ENCODE results near the gene VASN.
"Not testable (repeated sequence)": the region's sequence is repeated elsewhere in the genome, so short reads cannot be mapped to it uniquely, and the experiment has no call there.

Gene VASN

GRCh38 chr16:4337540-4338088, 34.0 kb upstream of the VASN start:
- DNase-seq (ENCODE audit: low read depth in 2 of 2), result no peak

DNA sequence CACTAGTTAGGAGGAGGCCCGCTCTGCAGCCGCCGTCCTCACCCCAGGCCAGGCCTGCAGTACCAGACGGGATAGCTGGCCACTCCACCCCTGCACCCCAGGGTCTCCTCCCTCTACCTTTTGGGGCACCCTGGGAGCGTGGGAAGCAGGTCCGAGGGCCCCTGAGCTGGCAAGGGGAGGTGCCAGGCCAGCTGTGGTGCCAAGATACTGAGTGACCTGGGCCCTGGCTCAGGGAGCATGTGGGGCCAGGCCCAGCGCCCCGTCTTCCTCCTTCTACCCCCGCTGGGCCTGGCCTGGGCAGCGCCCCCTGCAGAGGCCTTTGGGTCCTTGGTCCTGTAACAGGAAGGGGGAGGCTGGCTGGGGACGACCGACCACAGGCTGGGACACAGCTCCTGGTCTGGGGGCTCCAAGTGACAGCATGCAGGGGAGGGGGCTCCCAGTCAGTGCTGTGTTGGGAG, 33.5 kb upstream of the VASN start:
- no peak for DNase-seq (ENCODE audit: low read depth in 2 of 2)

DNA sequence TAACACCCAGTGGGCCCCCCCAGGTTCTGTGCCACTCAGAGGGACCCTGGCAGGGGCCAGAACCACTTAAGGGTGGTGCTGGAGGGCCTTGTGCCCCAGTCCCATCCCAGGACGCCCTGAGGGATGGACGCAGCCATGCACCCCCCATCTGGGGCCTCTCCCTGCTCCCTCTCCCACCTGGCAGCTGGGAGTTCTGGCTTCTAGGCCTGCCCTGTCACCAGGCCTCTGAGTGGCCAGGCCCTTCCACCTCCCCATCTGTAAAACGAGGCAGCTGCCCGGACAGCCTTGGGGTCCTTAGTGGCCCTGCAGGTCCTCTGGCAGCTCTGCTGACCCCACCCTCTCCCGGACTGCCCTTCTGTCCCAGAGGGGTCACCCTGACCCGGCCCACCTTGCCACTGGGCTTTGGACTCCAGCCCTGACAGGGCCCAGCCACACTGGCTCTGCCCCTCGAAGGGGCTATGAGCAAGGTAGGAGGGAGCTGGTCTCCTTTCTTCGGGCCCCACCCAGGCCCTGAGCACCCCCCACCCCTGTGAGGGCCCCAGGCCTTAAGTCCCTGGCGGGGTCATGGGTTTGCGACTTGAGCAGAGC, 32.8 kb upstream of the VASN start:
- DNase-seq (ENCODE audit: low read depth in 2 of 2), result no peak

DNA sequence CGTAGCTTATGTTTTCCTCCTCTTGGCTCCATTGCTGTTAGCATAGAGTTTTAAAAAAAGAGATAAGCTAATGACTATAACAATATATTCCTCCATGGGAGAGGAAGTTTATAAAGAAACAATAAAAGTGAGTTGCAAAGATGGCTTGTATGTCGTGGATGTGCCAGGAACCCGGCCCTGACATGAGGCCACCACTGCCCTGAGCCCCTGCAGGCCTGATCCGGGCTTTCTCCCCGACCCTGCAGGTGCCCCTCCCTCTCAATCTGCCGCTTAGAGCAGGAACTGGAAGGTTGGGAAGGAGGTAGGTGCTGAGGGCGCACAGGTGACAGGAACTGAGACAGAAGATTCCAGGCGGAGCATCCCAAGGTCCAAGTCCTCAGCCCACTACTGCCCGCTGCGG, 32.2 kb upstream of the VASN start:
- DNase-seq (ENCODE audit: low read depth in 2 of 2), result no peak

DNA sequence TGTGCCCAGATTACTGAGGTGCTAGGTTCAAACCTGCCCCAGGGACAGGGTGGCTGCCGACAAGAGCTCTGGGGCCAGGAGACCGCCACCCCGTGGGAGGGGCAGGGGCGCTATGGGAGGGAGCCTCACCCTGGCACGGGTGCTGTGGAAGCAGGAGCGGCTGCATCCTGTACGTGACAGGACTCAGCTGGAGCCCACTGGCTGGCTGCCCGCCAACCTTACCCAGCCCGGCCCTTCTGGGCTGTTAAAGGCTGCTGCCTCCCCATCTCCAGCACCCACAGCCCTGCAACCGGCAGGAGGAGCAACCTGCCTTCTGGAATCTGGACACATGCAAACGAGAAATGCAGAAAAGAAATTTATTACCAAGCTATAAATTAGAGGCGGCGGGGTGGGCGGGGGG, 31.7 kb upstream of the VASN start:
- no peak for DNase-seq (ENCODE audit: low read depth in 2 of 2)

DNA sequence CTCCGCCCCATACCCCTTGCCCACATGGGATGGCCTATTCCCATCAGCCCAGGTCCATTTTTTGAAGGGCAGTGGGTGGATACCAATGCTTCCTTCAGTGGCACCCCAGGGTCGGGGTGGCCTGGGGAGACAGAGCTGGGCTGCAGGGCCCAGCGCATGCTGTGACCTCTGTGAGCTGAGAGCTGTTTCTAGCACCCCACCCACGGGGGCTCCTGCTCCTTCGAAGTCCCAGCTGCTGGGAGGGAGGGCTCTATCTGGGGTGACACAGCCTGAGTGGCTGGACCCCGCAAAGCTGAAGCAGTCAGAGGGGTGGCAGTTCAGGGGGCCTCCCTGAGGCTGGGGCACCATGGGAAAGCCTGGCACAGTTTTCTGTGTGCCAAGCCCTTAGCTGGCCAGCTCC, 31.2 kb upstream of the VASN start:
- no peak for DNase-seq (ENCODE audit: low read depth in 2 of 2)

GRCh38 chr16:4341250-4341649, 30.4 kb upstream of the VASN start:
- DNase-seq (ENCODE audit: low read depth in 2 of 2), result no peak

- no peak for DNase-seq (ENCODE audit: low read depth in 2 of 2)
Observed at GRCh38 chr16:4342866-4343744, 28.5 kb upstream of the VASN start.

DNA sequence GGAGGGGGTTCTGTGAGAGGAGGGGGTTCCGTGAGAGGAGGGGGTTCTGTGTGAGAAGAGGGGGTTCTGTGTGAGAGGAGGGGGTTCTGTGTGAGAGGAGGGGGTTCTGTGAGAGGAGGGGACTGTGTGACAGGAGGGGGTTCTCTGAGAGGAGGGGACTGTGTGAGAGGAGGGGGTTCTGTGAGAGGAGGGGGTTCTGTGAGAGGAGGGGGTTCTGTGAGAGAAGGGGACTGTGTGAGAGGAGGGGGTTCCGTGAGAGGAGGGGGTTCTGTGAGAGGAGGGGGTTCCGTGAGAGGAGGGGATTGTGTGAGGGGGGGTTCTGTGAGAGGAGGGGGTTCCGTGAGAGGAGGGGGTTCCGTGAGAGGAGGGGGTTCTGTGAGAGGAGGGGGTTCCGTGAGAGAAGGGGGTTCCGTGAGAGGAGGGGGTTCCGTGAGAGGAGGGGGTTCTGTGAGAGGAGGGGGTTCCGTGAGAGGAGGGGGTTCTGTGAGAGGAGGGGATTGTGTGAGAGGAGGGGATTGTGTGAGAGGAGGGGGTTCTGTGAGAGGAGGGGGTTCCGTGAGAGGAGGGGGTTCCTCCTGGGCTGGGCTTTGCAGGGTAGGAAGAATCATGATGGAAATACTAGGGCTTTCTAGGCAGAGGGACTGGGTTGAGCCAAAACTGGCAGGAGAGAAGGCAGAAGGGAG, 27.2 kb upstream of the VASN start:
- not testable (repeated sequence) for DNase-seq (ENCODE audit: low read depth in 2 of 2)

GRCh38 chr16:4344983-4345835, 26.4 kb upstream of the VASN start:
- no peak for DNase-seq (ENCODE audit: low read depth in 2 of 2)

- DNase-seq (ENCODE audit: low read depth in 2 of 2), result no peak
Observed at GRCh38 chr16:4345836-4346781, 25.5 kb upstream of the VASN start.

- DNase-seq (ENCODE audit: low read depth in 2 of 2), result no peak
Observed at GRCh38 chr16:4347010-4347409, 24.6 kb upstream of the VASN start.

- no peak for DNase-seq (ENCODE audit: low read depth in 2 of 2)
Observed at GRCh38 chr16:4347765-4348509, 23.7 kb upstream of the VASN start.

DNA sequence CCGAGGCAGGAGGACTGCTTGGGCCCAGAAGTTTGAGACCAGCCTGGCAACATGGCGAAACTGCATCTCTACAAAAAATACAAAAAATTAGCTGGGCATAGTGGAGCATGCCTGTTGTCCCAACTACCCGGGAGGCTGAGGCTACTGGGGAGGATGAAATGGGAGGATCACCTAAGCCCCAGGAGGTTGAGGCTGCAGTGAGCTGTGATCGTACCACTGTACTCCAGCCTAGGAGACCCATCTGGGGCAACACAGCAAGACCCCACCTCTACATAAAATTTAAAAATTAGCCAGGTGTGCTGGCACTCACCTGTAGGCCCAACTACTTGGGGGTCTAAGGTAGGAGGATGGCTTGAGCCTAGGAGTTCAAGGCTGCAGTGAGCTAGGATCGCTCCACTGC, 22.3 kb upstream of the VASN start:
- DNase-seq (ENCODE audit: low read depth in 2 of 2), result no peak

DNA sequence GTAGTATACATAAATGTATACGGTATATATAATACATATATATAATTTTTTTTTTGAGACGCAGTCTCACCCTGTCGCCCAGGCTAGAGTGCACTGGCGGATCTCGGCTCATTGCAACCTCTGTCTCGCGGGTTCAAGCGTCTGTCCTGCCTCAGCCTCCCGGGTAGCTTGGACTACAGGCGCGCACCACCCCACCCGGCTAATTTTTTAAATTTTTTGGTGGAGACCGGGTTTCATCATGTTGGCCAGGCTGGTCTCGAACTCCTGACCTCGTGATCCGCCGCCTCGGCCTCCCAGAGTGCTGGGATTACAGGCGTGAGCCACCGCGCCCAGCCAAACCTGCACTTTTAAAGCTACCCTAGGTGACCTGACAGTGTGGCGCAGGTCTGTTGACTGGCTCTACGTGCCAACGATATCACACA, 21.3 kb upstream of the VASN start:
- DNase-seq (ENCODE audit: low read depth in 2 of 2), result no peak

- peak; percentile 98 for DNase-seq (ENCODE audit: low read depth in 2 of 2)
Observed at GRCh38 chr16:4350787-4351659, 20.6 kb upstream of the VASN start, which contains the start of gene PAM16. TSS of gene PAM16 (minus strand) at chr16:4351321. CDS start at chr16:4351234, 87 bp downstream.

DNA sequence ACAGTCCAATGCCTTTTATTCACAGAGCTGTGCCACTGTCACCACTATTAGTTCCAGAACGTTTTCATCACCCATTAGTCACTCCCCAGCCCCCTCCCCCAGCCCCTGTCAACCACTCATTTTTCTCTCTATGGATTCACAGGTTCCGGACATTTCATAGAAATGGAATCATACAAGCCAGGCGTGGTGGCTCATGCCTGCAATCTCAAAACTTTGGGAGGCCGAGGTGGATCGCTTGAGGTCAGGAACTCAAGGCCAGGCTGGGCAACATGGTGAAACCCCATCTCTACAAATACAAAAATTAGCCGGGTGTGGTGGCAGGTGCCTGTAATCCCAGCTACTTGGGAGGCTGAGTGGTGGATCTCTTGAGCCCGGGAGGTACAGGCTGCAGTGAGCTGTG, 19.8 kb upstream of the VASN start:
- DNase-seq (ENCODE audit: low read depth in 2 of 2), result no peak

DNA sequence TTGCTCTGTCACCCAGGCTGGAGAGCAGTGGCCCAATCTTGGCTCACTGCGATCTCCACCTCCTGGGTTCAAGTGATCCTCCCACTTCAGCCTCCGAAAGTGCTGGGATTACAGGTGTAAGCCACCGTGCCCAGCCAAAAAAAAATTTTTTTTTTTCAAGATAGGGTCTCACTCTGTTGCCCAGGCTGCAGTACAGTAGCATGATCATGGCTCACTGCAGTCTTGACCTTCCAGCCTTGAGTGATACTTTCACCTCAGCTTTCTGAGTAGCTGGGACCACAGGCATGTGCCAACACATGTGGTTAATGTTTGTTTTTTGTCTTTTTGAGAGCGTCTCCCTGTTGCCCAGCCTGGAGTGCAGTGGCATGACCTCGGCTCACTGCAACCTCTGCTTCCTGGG, 18.8 kb upstream of the VASN start:
- DNase-seq (ENCODE audit: low read depth in 2 of 2), result no peak

GRCh38 chr16:4353675-4354074, 18.0 kb upstream of the VASN start:
- no peak for DNase-seq (ENCODE audit: low read depth in 2 of 2)
